Lower lobe of right lung (tissue), 2 donors: Measurements from ENCODE around the gene EPPIN. TPM values are rescaled to one million over a fixed set of nuclear protein-coding genes. Genes with fewer than 3 reads are reported as not detected.
"Not testable (repeated sequence)": the region's sequence is repeated elsewhere in the genome, so short reads cannot be mapped to it uniquely, and the experiment has no call there.

Experiments used
- ATAC-seq, 2 donors: fragments of 200-7000 bp; cut with Tn5 transposase; one replicate each; pipeline ENCODE4 v1.9.1; 2020 to 2022; ENCODE audit warnings: mild to moderate bottlenecking in 2 of 2, moderate library complexity in 2 of 2
- DNase-seq: peaks from one replicate; pipeline ENCODE4 v3.0.0-alpha.2; 2020
- H3K27ac ChIP-seq: fragments of 200-600 bp; one replicate; pipeline ENCODE4 v1.8.0; 2022
- H3K27me3 ChIP-seq: fragments of 200-600 bp; one replicate; pipeline ENCODE4 v1.8.0; 2022; ENCODE audit warnings: low read depth
- H3K36me3 ChIP-seq: fragments of 200-600 bp; one replicate; pipeline ENCODE4 v1.8.0; 2022; ENCODE audit warnings: mild to moderate bottlenecking
- H3K4me1 ChIP-seq: fragments of 200-600 bp; one replicate; pipeline ENCODE4 v1.8.0; 2022
- H3K4me3 ChIP-seq: fragments of 200-600 bp; one replicate; pipeline ENCODE4 v1.8.0; 2022; ENCODE audit warnings: mild to moderate bottlenecking
- H3K9me3 ChIP-seq: fragments of 200-600 bp; one replicate; pipeline ENCODE4 v1.8.0; 2022
- CTCF ChIP-seq: fragments of 200-600 bp; IDR thresholded peaks from one replicate; pipeline ENCODE4 v1.8.0; 2022; ENCODE audit warnings: antibody characterized with exemption, mild to moderate bottlenecking
- intact Hi-C: fragments of 100-400 bp; cut with DNase I; formaldehyde crosslinking; loops from one replicate; pipeline ENCODE4 v1.11.0; 2022
- total RNA-seq: library from RNA; stranded (reverse); fragmentation: NEBNext Ultra II Directional; extraction: Animal tissue kit (Norgen Biotek cat#: 25700); gene quantifications from one replicate; pipeline ENCODE4 v1.2.1, GENCODE V29; 2021
- donor health status: DM: no; HTN: yes; CAD: no; lungs with severe emphysema.

Gene EPPIN
- total RNA-seq, 1 donor from 2014 or later = 0.38 TPM

- Histone ChIP-seq H3K9me3 (no peaks in the 10 kb centered on the region), H3K4me3 (no peak overlapping the region), H3K4me1 (no peaks in the 10 kb centered on the region), H3K27ac (no peak overlapping the region), H3K27me3 (no peaks in the 10 kb centered on the region), H3K36me3 (no peaks in the 10 kb centered on the region)
- no peak for ATAC-seq
- intact Hi-C loops = no loop called here
- no peak for DNase-seq
- no peak for TF ChIP-seq CTCF
Observed at GRCh38 chr20:45588800-45589199, 41.6 kb upstream of the EPPIN start.

GRCh38 chr20:45585986-45586385 is 38.8 kb upstream of the EPPIN start:
- H3K27me3 ChIP-seq, intact Hi-C loops, DNase-seq, H3K9me3 ChIP-seq, H3K4me1 ChIP-seq, H3K36me3 ChIP-seq, H3K4me3 ChIP-seq, ATAC-seq, H3K27ac ChIP-seq: not testable (repeated sequence)

GRCh38 chr20:45584294-45584693 is 37.1 kb upstream of the EPPIN start:
- intact Hi-C loops, H3K27me3 ChIP-seq, H3K4me1 ChIP-seq, H3K4me3 ChIP-seq, H3K27ac ChIP-seq, H3K9me3 ChIP-seq, DNase-seq, ATAC-seq, H3K36me3 ChIP-seq: not testable (repeated sequence)

- no peak overlapping the region for H3K27ac ChIP-seq
- ATAC-seq = no peak
- no peaks in the 10 kb centered on the region for H3K27me3 ChIP-seq
- intact Hi-C loops = no loop called here
- H3K4me3 ChIP-seq = no peak overlapping the region
- no peak for TF ChIP-seq CTCF
- H3K4me1 ChIP-seq = no peaks in the 10 kb centered on the region
- H3K9me3 ChIP-seq = no peaks in the 10 kb centered on the region
- no peaks in the 10 kb centered on the region for H3K36me3 ChIP-seq
- DNase-seq = no peak
Observed at GRCh38 chr20:45583502-45583901, 36.3 kb upstream of the EPPIN start.

GRCh38 chr20:45581702-45582101 is 34.5 kb upstream of the EPPIN start:
- ATAC-seq (no peak), DNase-seq (no peak)
- no peaks in the 10 kb centered on the region for H3K9me3 ChIP-seq
- intact Hi-C loops = no loop called here
- TF ChIP-seq CTCF = no peak
- H3K4me3 ChIP-seq = no peak overlapping the region
- no peaks in the 10 kb centered on the region for H3K27me3 ChIP-seq
- H3K4me1 ChIP-seq = no peaks in the 10 kb centered on the region
- no peaks in the 10 kb centered on the region for H3K36me3 ChIP-seq
- no peak overlapping the region for H3K27ac ChIP-seq

GRCh38 chr20:45579184-45579583 is 32.0 kb upstream of the EPPIN start, which contains the start of gene WFDC8:
TSS of gene WFDC8 (minus strand) at chr20:45579284. CDS start at chr20:45579247, 37 bp downstream.
- DNase-seq (no peak), ATAC-seq (peak in 1 of 2 donors; percentile 26)
- Histone ChIP-seq H3K4me3 (no peak within 1 kb of the TSS), H3K27ac (no peak within 1 kb of the TSS), H3K9me3 (no peaks in the 10 kb centered on the region), H3K4me1 (peaks cover 5% of the 10 kb centered on the region), H3K27me3 (no peaks in the 10 kb centered on the region), H3K36me3 (no peaks in the 10 kb centered on the region)
- intact Hi-C loops = no loop called here
- no peak for TF ChIP-seq CTCF

- Histone ChIP-seq H3K27ac (no peak overlapping the region), H3K4me3 (no peak overlapping the region), H3K27me3 (no peaks in the 10 kb centered on the region), H3K36me3 (no peaks in the 10 kb centered on the region), H3K9me3 (no peaks in the 10 kb centered on the region), H3K4me1 (peaks cover 5% of the 10 kb centered on the region)
- DNase-seq (no peak), ATAC-seq (no peak)
- intact Hi-C loops = no loop called here
- no peak for TF ChIP-seq CTCF
Observed at GRCh38 chr20:45578231-45578630, 31.0 kb upstream of the EPPIN start.
